ENCODE data around the gene SCFD2.

SCFD2 gene

DNA sequence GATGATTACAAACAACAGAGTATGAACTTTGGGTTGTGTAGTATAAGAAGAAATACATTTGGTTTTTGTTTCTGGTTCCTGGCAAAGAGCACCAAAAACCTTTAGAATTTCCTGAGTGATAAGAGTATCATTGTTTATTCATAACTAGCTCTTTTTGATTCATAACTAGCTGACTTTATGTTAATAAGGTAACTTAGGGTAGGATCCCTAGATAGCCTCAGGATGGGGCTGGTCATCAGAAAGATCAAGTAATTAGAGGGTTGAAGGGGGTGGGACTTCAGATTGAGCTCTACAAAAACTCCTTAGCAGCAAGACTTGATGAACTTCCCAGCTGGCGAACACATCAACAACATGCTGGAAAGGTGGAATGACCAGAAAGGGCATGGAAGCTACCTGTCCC, 166.5 kb downstream of the SCFD2 start:
- TF ChIP-seq POLR2AphosphoS5 (IDR thresholded peaks at IDR 0.05; ENCODE audit: low read depth, low read length) (no peak), FOXP2 (optimal IDR thresholded peaks at IDR 0.05; ENCODE audit: borderline replicate concordance, extremely low read depth, extremely low read length, insufficient read depth) (no peak), SIN3A (IDR thresholded peaks at IDR 0.05; ENCODE audit: borderline replicate concordance, insufficient read depth, low read length) (no peak), TAF1 (IDR thresholded peaks at IDR 0.05; ENCODE audit: borderline replicate concordance, insufficient read depth, low read length) (no peak)
- TF ChIP-seq, protein P1, sequence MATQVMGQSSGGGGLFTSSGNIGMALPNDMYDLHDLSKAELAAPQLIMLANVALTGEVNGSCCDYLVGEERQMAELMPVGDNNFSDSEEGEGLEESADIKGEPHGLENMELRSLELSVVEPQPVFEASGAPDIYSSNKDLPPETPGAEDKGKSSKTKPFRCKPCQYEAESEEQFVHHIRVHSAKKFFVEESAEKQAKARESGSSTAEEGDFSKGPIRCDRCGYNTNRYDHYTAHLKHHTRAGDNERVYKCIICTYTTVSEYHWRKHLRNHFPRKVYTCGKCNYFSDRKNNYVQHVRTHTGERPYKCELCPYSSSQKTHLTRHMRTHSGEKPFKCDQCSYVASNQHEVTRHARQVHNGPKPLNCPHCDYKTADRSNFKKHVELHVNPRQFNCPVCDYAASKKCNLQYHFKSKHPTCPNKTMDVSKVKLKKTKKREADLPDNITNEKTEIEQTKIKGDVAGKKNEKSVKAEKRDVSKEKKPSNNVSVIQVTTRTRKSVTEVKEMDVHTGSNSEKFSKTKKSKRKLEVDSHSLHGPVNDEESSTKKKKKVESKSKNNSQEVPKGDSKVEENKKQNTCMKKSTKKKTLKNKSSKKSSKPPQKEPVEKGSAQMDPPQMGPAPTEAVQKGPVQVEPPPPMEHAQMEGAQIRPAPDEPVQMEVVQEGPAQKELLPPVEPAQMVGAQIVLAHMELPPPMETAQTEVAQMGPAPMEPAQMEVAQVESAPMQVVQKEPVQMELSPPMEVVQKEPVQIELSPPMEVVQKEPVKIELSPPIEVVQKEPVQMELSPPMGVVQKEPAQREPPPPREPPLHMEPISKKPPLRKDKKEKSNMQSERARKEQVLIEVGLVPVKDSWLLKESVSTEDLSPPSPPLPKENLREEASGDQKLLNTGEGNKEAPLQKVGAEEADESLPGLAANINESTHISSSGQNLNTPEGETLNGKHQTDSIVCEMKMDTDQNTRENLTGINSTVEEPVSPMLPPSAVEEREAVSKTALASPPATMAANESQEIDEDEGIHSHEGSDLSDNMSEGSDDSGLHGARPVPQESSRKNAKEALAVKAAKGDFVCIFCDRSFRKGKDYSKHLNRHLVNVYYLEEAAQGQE (IDR thresholded peaks at IDR 0.05; ENCODE audit: insufficient read depth in 1 of 2, low read depth in 2 of 2, low read length in 2 of 2) = no peak

- TF ChIP-seq FOXP2 (optimal IDR thresholded peaks at IDR 0.05; ENCODE audit: borderline replicate concordance, extremely low read depth, extremely low read length, insufficient read depth) = no peak
- no peak for TF ChIP-seq SIN3A (IDR thresholded peaks at IDR 0.05; ENCODE audit: borderline replicate concordance, insufficient read depth, low read length)
- TF ChIP-seq TAF1 (IDR thresholded peaks at IDR 0.05; ENCODE audit: borderline replicate concordance, insufficient read depth, low read length) = no peak
- TF ChIP-seq, protein P1 (IDR thresholded peaks at IDR 0.05; ENCODE audit: insufficient read depth in 1 of 2, low read depth in 2 of 2, low read length in 2 of 2) = no peak
- TF ChIP-seq POLR2AphosphoS5 (IDR thresholded peaks at IDR 0.05; ENCODE audit: low read depth, low read length) = no peak
These were observed 168.1 kb downstream of the SCFD2 start for GRCh38 chr4:53197772-53198142.

GRCh38 chr4:53196882-53197771, 168.7 kb downstream of the SCFD2 start:
- TF ChIP-seq, protein P1 (IDR thresholded peaks at IDR 0.05; ENCODE audit: insufficient read depth in 1 of 2, low read depth in 2 of 2, low read length in 2 of 2) = no peak
- TF ChIP-seq POLR2AphosphoS5 (IDR thresholded peaks at IDR 0.05; ENCODE audit: low read depth, low read length) (no peak), TAF1 (IDR thresholded peaks at IDR 0.05; ENCODE audit: borderline replicate concordance, insufficient read depth, low read length) (no peak), FOXP2 (optimal IDR thresholded peaks at IDR 0.05; ENCODE audit: borderline replicate concordance, extremely low read depth, extremely low read length, insufficient read depth) (no peak), SIN3A (IDR thresholded peaks at IDR 0.05; ENCODE audit: borderline replicate concordance, insufficient read depth, low read length) (no peak)

DNA sequence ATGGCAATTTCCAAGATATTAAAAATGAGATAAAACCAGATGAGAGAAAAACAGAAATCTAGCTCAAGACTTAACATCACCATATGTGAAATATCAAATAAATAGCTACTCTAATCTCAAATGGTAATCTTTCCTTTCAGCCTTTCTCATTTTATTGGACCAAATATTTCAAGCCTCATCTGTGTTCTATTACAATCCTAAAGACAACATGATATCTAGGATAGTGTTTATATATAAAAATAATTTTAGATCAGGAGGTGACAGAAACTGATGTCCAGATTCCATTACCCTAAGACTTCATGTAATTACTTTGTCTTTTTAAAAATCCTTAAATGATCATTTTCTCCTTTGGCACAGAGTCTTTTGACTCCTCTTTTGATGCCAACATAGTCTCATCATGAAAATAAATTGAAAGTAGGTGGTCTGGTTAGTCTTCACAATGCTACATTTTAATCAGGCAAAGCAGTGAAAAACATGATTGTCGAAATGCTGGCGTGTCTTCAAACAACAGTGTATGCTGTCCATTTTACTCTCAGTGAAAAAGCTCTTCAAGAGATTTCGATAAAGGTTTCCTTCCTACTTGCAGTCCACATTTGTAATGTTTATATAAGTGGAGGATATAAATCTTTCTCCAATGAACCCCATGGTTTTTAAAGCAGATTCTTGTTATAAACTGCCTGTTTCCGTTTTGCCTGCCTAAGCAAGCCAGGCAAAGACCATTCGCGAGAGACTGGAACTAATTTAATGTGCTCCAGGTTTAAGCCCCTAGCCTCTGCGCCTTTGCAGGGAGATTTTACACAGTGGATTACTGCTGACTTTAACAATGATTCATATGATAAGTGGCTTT, 169.8 kb downstream of the SCFD2 start:
- TF ChIP-seq POLR2AphosphoS5 (IDR thresholded peaks at IDR 0.05; ENCODE audit: low read depth, low read length) (no peak), FOXP2 (optimal IDR thresholded peaks at IDR 0.05; ENCODE audit: borderline replicate concordance, extremely low read depth, extremely low read length, insufficient read depth) (no peak), SIN3A (IDR thresholded peaks at IDR 0.05; ENCODE audit: borderline replicate concordance, insufficient read depth, low read length) (no peak), TAF1 (IDR thresholded peaks at IDR 0.05; ENCODE audit: borderline replicate concordance, insufficient read depth, low read length) (no peak)
- TF ChIP-seq, protein P1 (IDR thresholded peaks at IDR 0.05; ENCODE audit: insufficient read depth in 1 of 2, low read depth in 2 of 2, low read length in 2 of 2) = no peak

All from PFSK-1 (cell line).